ENCODE data around the gene KLF12.

KLF12 gene

DNA sequence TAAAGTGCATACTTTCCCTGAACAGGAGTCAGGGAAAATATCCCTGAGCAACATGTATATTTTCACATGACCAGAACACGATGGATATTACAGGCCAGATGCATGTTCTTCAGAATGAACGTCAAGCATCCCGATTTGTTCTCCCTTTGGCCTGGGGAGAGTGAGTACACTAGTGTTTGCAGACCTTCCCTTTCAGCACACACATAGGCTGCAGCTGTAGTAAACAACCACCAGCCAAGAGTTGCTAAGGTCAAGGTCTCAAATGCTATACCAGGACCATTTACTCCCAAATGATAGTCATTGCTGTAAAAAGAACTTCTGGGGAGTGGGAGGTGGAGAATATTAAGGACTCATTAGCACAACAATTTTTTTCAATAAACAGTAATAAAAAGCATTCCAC lies 3.0 kb downstream of the KLF12 start:
- Mint-ChIP-seq H3K9me3 (no peaks in the 10 kb centered on the region), H3K36me3 (peaks cover 23% of the 10 kb centered on the region), H3K4me1 (peaks cover 47% of the 10 kb centered on the region), H3K27me3 (peaks cover 4% of the 10 kb centered on the region), H3K27ac (peak overlapping the region; percentile 49), H3K4me3 (peak overlapping the region; percentile 13)
- no peak for DNase-seq
- CTCF ChIA-PET = interaction anchor here (0.9 to 3.4 kb wide), 2 partner anchors 59 to 156 kb away, joined by 3 to 29 read pairs; no protein-coding TSS in a partner anchor

DNA sequence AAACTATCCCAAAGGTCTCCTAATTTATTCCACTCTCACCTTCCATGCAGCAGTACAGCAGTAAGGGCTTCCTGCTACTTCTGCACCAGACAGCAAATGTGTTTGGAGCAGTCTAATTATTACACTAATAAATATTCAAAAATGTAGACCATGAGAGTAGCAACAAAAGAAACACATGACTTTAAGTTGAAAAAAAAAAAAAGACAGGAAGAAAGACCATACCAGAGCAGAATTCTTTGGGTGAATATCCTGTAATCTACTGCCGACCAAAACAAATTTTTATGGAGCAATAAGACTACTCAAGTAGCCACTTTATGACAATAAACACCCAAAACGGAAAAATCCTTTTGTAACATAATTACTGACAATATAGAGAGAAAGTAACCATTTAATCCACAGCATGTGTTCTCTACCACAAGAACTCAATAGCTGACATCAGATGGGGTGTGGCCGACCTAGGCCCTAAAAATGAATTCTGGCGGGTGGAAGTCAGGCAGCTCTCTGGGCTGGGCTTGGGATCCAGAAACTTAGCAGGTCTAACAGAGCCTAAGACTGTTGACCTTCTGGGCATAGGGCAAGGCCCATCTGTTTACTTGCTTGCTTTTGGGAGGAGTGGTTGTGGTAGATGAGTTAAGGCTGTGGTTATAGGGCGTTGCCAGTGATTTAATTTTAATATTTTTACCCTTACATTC lies 4.6 kb downstream of the KLF12 start:
- Mint-ChIP-seq H3K4me3 (peak overlapping the region; percentile 50), H3K9me3 (no peaks in the 10 kb centered on the region), H3K27me3 (peaks cover 4% of the 10 kb centered on the region), H3K36me3 (peaks cover 26% of the 10 kb centered on the region), H3K4me1 (peaks cover 47% of the 10 kb centered on the region), H3K27ac (peak overlapping the region; percentile 87)
- DNase-seq = peak; percentile 49
- CTCF ChIA-PET = interaction anchor here (0.7 to 1.1 kb wide), 3 partner anchors 103 to 292 kb away, joined by 3 to 7 read pairs (median 3); no protein-coding TSS in a partner anchor

DNA sequence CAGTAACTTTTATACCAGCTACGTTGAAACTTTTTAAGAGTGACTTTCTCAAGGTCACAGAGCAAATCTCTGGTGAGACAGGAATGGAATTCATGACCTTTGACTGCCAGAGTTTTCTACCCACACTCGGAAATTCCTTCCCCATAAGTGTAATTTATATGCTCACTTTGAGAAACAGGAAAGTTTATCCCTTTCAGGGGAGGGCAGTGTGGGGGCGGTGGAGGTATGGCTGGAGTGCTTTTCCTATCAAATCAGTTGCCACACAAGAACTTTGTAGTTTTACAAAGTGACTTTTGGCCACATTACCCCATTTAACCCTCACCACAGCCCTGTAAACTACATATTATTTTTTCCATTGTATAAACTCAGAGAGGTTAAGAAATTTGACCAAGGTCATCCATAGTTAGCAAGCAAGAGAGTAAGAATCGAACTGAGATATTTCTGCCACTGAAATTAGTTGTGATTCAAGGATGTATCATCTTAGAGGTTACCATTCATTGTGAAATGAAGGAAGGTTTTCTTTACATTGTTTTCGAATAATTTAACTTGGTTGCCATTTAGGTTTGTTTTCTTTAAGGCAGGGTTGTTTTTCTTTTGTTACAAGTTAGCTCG lies 5.9 kb downstream of the KLF12 start:
- H3K27me3 Mint-ChIP-seq = no peaks in the 10 kb centered on the region
- no peak for DNase-seq
- no peaks in the 10 kb centered on the region for H3K9me3 Mint-ChIP-seq
- peaks cover 52% of the 10 kb centered on the region for H3K4me1 Mint-ChIP-seq
- CTCF ChIA-PET = interaction anchor here (1.2 kb wide), 1 partner anchor 159 kb away, joined by 3 read pairs; no protein-coding TSS in a partner anchor
- no peak overlapping the region for H3K27ac Mint-ChIP-seq
- no peak overlapping the region for H3K4me3 Mint-ChIP-seq
- H3K36me3 Mint-ChIP-seq = peaks cover 24% of the 10 kb centered on the region

DNA sequence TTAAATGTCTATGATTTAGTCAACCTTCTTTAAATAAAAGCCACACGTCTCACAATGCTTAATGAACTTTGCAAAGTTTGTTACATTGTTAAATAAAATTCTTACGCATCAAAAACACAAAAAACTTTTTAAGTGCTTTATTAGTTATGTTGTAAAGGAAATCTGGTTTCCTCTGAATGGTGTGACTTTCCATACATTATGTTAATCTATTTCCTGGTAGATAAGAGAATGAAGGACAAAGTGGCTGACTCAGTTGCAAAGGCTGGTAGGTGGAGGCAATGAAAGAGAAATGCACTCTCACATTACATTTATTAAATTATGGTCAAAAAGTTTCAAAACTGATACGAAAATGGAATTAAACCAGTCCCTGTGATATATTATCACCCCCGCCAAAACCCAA lies 15.9 kb downstream of the KLF12 start:
- peaks cover 51% of the 10 kb centered on the region for H3K36me3 Mint-ChIP-seq
- no peak overlapping the region for H3K4me3 Mint-ChIP-seq
- peaks cover 34% of the 10 kb centered on the region for H3K4me1 Mint-ChIP-seq
- no peaks in the 10 kb centered on the region for H3K27me3 Mint-ChIP-seq
- H3K27ac Mint-ChIP-seq = no peak overlapping the region
- DNase-seq = no peak
- CTCF ChIA-PET = no interaction called here
- H3K9me3 Mint-ChIP-seq = peaks cover 29% of the 10 kb centered on the region

DNA sequence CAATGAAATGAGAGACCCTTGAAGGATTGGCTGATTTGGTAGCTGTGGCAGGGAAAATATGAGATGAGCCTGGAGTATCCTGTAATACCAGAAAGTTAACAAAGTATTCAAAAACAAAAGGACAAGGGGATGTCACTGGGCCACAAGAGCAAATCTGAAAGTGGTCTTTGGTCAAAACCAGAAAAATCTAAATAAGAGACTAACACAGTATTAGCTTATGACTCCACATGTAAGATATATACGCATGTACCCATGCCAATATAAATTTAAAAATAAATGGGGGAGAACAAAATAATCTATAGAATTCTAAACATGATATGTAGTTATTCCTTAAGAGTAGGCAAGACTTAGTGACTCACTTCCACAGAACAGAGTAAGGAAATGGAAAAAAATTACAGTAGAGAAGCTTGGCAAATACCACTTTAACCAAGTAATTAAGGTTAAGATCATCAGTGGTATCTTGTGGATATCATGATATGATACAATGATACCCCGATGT lies 16.9 kb downstream of the KLF12 start:
- DNase-seq = no peak
- H3K27ac Mint-ChIP-seq = no peak overlapping the region
- peaks cover 36% of the 10 kb centered on the region for H3K4me1 Mint-ChIP-seq
- CTCF ChIA-PET = no interaction called here
- no peaks in the 10 kb centered on the region for H3K27me3 Mint-ChIP-seq
- H3K9me3 Mint-ChIP-seq = peaks cover 29% of the 10 kb centered on the region
- peaks cover 58% of the 10 kb centered on the region for H3K36me3 Mint-ChIP-seq
- no peak overlapping the region for H3K4me3 Mint-ChIP-seq

DNA sequence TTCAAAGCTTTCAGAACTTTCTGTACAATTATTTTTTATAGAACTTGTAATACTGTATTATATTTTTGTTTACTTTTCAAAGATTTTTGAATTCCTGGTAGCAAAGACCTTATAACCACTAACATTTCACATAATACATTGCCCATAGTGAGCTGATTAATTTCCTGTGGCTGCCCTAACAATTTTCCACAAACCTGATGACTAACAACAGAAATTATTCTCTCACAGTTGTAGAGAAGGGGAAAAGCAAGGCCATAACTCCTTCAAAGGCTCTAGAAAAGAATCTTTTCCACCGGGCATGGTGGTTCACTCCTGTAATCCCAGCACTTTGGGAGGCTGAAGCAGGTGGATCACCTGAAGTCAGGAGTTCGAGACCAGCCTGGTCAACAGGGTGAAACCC lies 19.1 kb downstream of the KLF12 start:
- Mint-ChIP-seq H3K36me3 (peaks cover 55% of the 10 kb centered on the region), H3K4me3 (no peak overlapping the region), H3K27ac (peak overlapping the region; percentile 42), H3K4me1 (peaks cover 40% of the 10 kb centered on the region), H3K9me3 (peaks cover 24% of the 10 kb centered on the region), H3K27me3 (no peaks in the 10 kb centered on the region)
- CTCF ChIA-PET = no interaction called here
- no peak for DNase-seq

DNA sequence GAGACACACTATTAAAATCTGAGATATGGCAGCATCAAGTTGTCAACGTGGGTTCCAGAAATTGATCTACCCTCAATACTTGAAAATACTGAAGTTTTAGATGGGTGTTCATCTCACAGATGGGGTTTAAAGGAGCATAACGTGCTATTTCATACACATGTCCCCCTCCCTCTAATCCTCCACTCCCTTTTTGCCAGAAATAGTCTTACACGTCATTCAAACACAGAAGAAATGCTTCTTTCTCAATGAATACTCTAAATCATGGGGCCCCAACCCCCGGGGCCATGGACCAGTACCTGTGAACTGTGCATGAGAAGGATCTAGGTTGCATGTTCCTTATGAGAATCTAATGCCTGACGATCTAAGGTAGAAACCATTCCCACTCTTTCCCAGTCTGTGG lies 19.6 kb downstream of the KLF12 start:
- Mint-ChIP-seq H3K4me1 (peaks cover 44% of the 10 kb centered on the region), H3K4me3 (no peak overlapping the region), H3K27ac (peak overlapping the region; percentile 39), H3K36me3 (peaks cover 53% of the 10 kb centered on the region), H3K27me3 (no peaks in the 10 kb centered on the region), H3K9me3 (peaks cover 20% of the 10 kb centered on the region)
- CTCF ChIA-PET = no interaction called here
- no peak for DNase-seq

DNA sequence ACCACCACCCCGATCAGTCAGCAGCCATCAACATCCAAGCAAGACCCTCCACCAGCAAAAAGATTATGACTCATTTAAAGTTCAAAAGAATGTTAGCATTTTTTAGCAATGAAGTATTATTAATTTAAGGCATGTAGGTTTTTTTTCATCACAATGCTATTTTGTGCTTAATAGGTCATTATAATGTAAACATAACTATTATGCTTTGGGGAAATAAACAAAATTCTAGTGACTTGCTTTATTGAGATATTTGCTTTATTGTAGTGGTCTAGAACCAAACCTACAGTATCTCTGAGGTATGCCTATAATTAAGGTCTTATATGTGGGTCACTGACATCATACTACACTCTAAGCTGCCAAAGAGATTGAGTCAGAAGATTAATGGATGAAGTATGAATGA lies 20.0 kb downstream of the KLF12 start:
- H3K36me3 Mint-ChIP-seq = peaks cover 48% of the 10 kb centered on the region
- CTCF ChIA-PET = no interaction called here
- peaks cover 16% of the 10 kb centered on the region for H3K9me3 Mint-ChIP-seq
- no peak overlapping the region for H3K4me3 Mint-ChIP-seq
- H3K4me1 Mint-ChIP-seq = peaks cover 44% of the 10 kb centered on the region
- DNase-seq = no peak
- no peaks in the 10 kb centered on the region for H3K27me3 Mint-ChIP-seq
- H3K27ac Mint-ChIP-seq = no peak overlapping the region

DNA sequence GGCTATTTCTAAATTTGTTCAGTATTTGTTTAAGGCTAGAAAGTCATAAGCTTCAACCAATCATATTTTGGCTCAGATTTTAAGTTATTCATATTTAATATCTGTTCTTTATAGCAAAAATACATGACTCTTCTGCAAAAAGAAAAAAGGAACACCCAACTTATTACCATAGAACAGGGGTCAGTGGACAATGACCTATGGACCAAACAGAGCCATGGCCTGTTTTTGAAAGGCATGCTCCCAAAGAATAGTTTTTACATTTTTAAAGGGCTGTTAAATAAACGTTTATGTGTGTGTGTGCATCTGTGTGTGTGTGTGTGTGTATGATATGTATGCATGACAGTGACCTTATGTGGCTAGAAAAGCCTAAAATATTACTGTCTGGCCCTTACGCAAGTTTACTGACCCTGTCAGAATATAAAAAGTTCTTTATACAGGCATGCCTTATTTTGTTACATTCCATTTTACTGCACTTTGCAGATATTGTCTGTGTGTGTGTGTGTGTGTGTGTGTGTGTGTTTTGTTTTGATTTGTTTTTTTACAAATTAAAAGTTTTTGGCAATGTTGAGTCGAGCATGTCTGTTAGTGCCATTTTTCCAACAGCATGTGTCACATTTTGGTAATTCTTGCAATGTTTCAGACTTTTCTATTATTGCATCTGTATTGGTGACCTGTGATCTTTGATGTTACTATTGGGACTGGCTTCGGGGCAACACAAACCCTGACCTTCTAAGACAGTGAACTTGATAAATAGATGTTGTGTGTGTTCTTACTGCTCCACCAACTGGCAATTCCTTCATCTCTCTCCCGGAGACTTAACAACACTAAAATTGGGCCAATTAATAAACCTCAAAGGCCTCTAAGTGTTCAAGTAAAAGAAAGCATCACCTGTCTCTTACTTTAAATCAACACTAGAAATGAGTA lies 22.0 kb downstream of the KLF12 start:
- DNase-seq = no peak
- Mint-ChIP-seq H3K36me3 (peaks cover 34% of the 10 kb centered on the region), H3K9me3 (peaks cover 2% of the 10 kb centered on the region), H3K4me3 (no peak overlapping the region), H3K27ac (no peak overlapping the region), H3K27me3 (no peaks in the 10 kb centered on the region), H3K4me1 (peaks cover 32% of the 10 kb centered on the region)
- CTCF ChIA-PET = interaction anchor here (0.9 kb wide), 1 partner anchor 85 kb away, joined by 3 read pairs; no protein-coding TSS in a partner anchor

DNA sequence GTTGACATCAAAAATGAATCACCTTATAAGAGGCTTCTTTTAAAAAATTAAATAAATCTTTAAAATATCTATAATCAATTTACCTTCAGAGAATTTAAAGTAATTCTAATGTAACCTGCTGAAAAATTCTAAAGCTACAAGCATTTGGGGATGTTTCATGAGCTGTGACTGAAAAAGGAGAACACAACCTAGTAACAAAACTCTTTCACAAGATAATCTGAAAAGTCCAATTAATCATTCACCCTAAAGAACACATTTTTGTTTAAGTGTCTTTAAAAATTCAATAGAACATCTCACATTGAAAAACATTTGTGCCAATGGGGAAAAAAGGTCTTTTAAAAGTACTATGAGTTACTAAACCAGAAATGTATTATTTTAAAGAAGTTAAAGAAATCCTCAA lies 22.8 kb downstream of the KLF12 start:
- CTCF ChIA-PET = interaction anchor here (0.9 kb wide), 1 partner anchor 85 kb away, joined by 3 read pairs; no protein-coding TSS in a partner anchor
- Mint-ChIP-seq H3K4me3 (no peak overlapping the region), H3K4me1 (peaks cover 30% of the 10 kb centered on the region)

DNA sequence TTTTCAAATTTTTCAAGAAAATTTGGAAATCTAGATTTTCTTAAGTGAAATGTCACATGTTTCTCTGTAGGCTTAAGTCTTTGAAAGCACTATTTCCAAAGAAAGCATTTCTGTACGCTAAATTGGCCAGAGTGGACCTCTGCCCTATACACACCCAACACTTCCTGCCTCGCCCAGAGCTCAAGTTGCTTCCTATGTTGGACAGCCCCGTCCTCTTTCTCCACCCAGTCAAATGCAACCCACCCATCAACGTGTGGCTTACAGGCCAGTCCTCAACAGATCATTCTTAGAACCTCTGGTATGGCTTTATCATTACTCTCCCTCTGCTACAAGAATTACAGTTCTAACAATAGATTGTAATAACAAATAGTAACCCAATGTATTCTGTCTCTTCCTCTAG lies 24.2 kb downstream of the KLF12 start:
- H3K4me3 Mint-ChIP-seq = no peak overlapping the region
- no peaks in the 10 kb centered on the region for H3K27me3 Mint-ChIP-seq
- no peak overlapping the region for H3K27ac Mint-ChIP-seq
- H3K4me1 Mint-ChIP-seq = peaks cover 19% of the 10 kb centered on the region
- CTCF ChIA-PET = no interaction called here
- DNase-seq = no peak
- peaks cover 27% of the 10 kb centered on the region for H3K36me3 Mint-ChIP-seq
- H3K9me3 Mint-ChIP-seq = peaks cover 2% of the 10 kb centered on the region

More for the DNA sequence above, 22.8 kb downstream of the KLF12 start:
- Mint-ChIP-seq H3K27ac (no peak overlapping the region), H3K27me3 (no peaks in the 10 kb centered on the region), H3K9me3 (peaks cover 2% of the 10 kb centered on the region), H3K36me3 (peaks cover 32% of the 10 kb centered on the region)
- DNase-seq = no peak

DNA sequence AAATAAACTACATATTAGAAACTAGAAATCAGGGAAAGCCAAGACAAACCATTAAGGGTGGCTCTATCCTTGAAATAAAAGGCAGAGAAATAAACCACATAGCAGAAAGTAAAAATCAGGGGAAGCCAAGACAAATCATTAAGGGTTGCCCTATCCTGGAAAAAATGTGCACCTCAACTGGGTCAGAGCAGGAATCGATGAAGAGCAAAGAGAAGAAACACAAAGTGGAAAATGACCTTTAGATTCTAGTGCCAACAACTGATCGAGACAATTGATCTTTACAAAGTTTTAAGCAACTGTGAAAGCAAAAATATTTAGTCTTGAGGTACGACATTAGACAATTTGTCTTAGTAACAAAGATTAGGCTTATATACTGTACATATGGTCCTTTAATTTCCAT lies 26.6 kb downstream of the KLF12 start:
- Mint-ChIP-seq H3K27ac (no peak overlapping the region), H3K36me3 (peaks cover 15% of the 10 kb centered on the region), H3K27me3 (no peaks in the 10 kb centered on the region), H3K9me3 (peaks cover 2% of the 10 kb centered on the region), H3K4me3 (no peak overlapping the region), H3K4me1 (peaks cover 8% of the 10 kb centered on the region)
- CTCF ChIA-PET = no interaction called here
- no peak for DNase-seq

DNA sequence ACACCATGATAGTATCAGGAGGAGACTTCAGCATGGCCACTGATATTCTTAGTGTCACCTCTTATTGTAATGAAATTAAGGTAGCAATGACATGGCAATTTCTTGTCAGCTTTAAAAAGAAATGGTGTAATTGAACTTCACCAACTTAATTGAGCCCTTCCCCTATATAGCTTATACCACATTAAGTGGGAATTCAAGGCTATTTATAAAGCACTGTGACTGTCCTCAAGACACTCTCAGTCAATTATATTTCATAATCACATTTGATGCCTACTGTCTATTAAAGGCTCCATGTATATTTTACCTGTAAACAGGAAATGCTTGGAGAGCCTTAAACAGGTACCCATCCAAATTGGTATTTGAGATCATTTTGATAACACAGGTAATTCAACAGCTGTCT lies 28.3 kb downstream of the KLF12 start:
- Mint-ChIP-seq H3K36me3 (peaks cover 22% of the 10 kb centered on the region), H3K9me3 (peaks cover 8% of the 10 kb centered on the region), H3K4me3 (no peak overlapping the region), H3K27me3 (no peaks in the 10 kb centered on the region), H3K27ac (no peak overlapping the region), H3K4me1 (peaks cover 11% of the 10 kb centered on the region)
- CTCF ChIA-PET = no interaction called here
- DNase-seq = no peak

DNA sequence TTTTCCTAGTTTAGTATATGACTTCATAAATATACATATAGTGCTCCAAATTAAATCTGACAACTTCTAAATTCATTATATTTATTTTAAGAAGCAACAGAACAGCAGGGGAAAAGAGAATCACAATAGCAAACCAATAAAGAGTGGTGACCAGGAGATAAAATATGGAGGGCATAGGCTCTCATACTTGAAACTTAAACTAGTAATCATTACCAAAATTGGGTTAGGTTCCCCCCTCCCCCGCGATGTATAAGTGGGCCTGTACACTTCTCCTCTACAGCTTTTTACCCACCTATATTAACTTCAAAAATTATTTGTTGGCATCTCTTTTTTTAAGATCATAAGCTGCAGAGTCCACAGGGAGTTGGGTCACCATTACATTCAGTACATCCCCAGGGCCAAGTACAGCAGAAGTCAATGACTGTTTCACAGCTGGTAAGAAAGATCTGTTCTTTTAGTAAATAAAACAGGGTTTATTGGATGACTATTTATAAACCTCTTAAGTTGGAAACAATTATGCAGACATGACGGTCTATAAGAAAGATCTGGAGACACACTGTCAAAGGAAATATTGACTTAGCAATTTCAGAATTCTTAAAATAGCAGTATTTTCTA lies 29.4 kb downstream of the KLF12 start:
- H3K27ac Mint-ChIP-seq = no peak overlapping the region
- no peak for DNase-seq
- H3K36me3 Mint-ChIP-seq = peaks cover 18% of the 10 kb centered on the region
- H3K4me1 Mint-ChIP-seq = peaks cover 7% of the 10 kb centered on the region
- H3K4me3 Mint-ChIP-seq = no peak overlapping the region
- CTCF ChIA-PET = no interaction called here
- H3K27me3 Mint-ChIP-seq = no peaks in the 10 kb centered on the region
- peaks cover 8% of the 10 kb centered on the region for H3K9me3 Mint-ChIP-seq

Measured in activated naive CD4-positive, alpha-beta T cell treated with anti-CD3 and anti-CD28 coated beads, Interleukin-2, amount 10 ng/mL, durations not matched to agents 7 days and 5 days (primary cell).